K562 (cell line): ENCODE measurements around the gene ARHGAP9. TPM values are rescaled to one million over a fixed set of nuclear protein-coding genes. Genes with fewer than 3 reads are reported as not detected.

ENCODE experiments used
- ATAC-seq: fragments of 200-7000 bp; cut with Tn5 transposase; 3 replicates; pipeline ENCODE4 v1.9.1; 2020; ENCODE audit warnings: moderate library complexity
- BruUV-seq: library from RNA; stranded (reverse); fragments of 400-500 nt; replicated peaks from 2 replicates; lab custom pipeline; 2021; lab: Mats Ljungman, UMichigan
- CTCF ChIA-PET: fragments of 300-600 bp; formaldehyde crosslinking; extraction: SDS; loops from one replicate; lab custom pipeline; 2021; ENCODE audit warnings: low intra/inter-chr PET ratio; lab: Yijun Ruan, JAX
- POLR2A ChIA-PET: fragments of 300-600, 350-650 bp; sonication (Branson Sonifier 250); formaldehyde crosslinking; extraction: SDS; loops from one replicate; lab custom pipeline; 2021; ENCODE audit warnings: antibody characterized with exemption, inconsistent platforms; lab: Yijun Ruan, JAX
- DNase-seq, 4 experiments: peaks; one replicate each; pipeline versions ENCODE4 v3.0.0 to v3.0.0-alpha.2; 2011 to 2018; ENCODE audit warnings: low spot score in 3 of 4, mixed read lengths in 3 of 4; ENCODE audit errors: extremely low read depth in 1 of 4
- FAIRE-seq: peaks from 2 replicates; lab custom pipeline; 2011; peaks lifted over from hg19 to GRCh38; lab: Jason Lieb, UNC
- H2AFZ ChIP-seq: 2 replicates; pipeline ENCODE4 v1.6.0; 2011; ENCODE audit warnings: low read depth, low read length, control low read depth, inconsistent platforms
- H3K27ac ChIP-seq: fragments of 200-600 bp; 3 replicates; pipeline ENCODE4 v1.8.0; 2011; ENCODE audit warnings: low read depth, mild to moderate bottlenecking, control low read depth, inconsistent platforms, low read length, moderate library complexity, mixed read lengths; ENCODE audit errors: extremely low read depth
- H3K27me3 ChIP-seq, 2 experiments: fragments of 300-600 bp in 1 of 2; 2 replicates in 1 of 2; 3 replicates in 1 of 2; pipeline versions ENCODE4 v1.6.0 to v1.8.0; 2011; ENCODE audit warnings: inconsistent platforms in 2 of 2, low read length in 2 of 2, mild to moderate bottlenecking in 1 of 2, mixed read lengths in 1 of 2, moderate library complexity in 1 of 2; ENCODE audit not compliant: control insufficient read depth in 2 of 2, insufficient read depth in 2 of 2
- H3K36me3 ChIP-seq: fragments of 300-600 bp; 3 replicates; pipeline ENCODE4 v1.8.0; 2011; ENCODE audit warnings: mild to moderate bottlenecking, low read length, inconsistent platforms; ENCODE audit not compliant: control insufficient read depth, insufficient read depth
- H3K4me1 ChIP-seq, 2 experiments: fragments of 200-600 bp in 1 of 2; replicated peaks in 1 of 2; 2 replicates in 1 of 2; 3 replicates in 1 of 2; pipeline versions ENCODE4 v1.5.1 to v1.8.0; 2011; ENCODE audit warnings: inconsistent platforms in 2 of 2, low read length in 2 of 2, mild to moderate bottlenecking in 1 of 2, mixed read lengths in 1 of 2, moderate library complexity in 1 of 2; ENCODE audit not compliant: control insufficient read depth in 2 of 2, insufficient read depth in 2 of 2
- H3K4me2 ChIP-seq: 2 replicates; pipeline ENCODE4 v1.6.1; 2011; ENCODE audit warnings: low read length, control low read depth, inconsistent platforms, mixed read lengths; ENCODE audit not compliant: insufficient read depth
- H3K4me3 ChIP-seq: fragments of 200-600 bp; sonication (generic), shearing (Covaris generic); 2 replicates; pipeline ENCODE4 v1.5.1; 2016; ENCODE audit warnings: control low read depth, inconsistent platforms
- H3K79me2 ChIP-seq: fragments of 200-600 bp; 3 replicates; pipeline ENCODE4 v1.8.0; 2011; ENCODE audit warnings: low read length, inconsistent platforms; ENCODE audit not compliant: control insufficient read depth, insufficient read depth
- H3K9ac ChIP-seq, 2 experiments: 2 replicates each; pipeline versions ENCODE4 v1.6.0 to v1.6.1; 2011; ENCODE audit warnings: low read depth in 2 of 2, low read length in 2 of 2, control low read depth in 1 of 2, inconsistent platforms in 1 of 2, mild to moderate bottlenecking in 1 of 2, mixed read lengths in 1 of 2; ENCODE audit not compliant: insufficient read depth in 1 of 2
- H3K9me1 ChIP-seq: one replicate; pipeline ENCODE4 v1.6.0; 2011; ENCODE audit warnings: inconsistent platforms, mild to moderate bottlenecking, low read length, moderate library complexity; ENCODE audit not compliant: control insufficient read depth, insufficient read depth
- H3K9me3 ChIP-seq: replicated peaks from 2 replicates; pipeline ENCODE4 v1.5.1; 2011; ENCODE audit warnings: low read depth, low read length, inconsistent platforms; ENCODE audit not compliant: control insufficient read depth, insufficient read depth
- H4K20me1 ChIP-seq: replicated peaks from 2 replicates; pipeline ENCODE4 v1.6.1; 2011; ENCODE audit warnings: low read length, inconsistent platforms, mixed read lengths; ENCODE audit not compliant: control insufficient read depth, insufficient read depth
- ARID2 ChIP-seq: fragments of 450-650 bp; IDR thresholded peaks from 2 replicates; pipeline ENCODE4 v1.6.1; 2017; ENCODE audit warnings: antibody characterized with exemption, mild to moderate bottlenecking
- IRF1 ChIP-seq: sonication (generic); formaldehyde crosslinking; IDR thresholded peaks from 2 replicates; pipeline ENCODE4 v1.8.0; 2022; ENCODE audit warnings: missing genetic modification reagents, mild to moderate bottlenecking, borderline replicate concordance
- MAZ ChIP-seq, 2 experiments: fragments of 450-650 bp in 1 of 2; sonication (generic) in 1 of 2; formaldehyde crosslinking; IDR thresholded peaks in 1 of 2; conservative IDR thresholded peaks in 1 of 2; 2 replicates each; pipeline versions ENCODE4 v1.4.0 to v1.5.0; 2020; ENCODE audit warnings: mild to moderate bottlenecking in 1 of 2, missing genetic modification reagents in 1 of 2
- PHF20 ChIP-seq: fragments of 450-650 bp; IDR thresholded peaks from 2 replicates; pipeline ENCODE4 v1.6.1; 2018; ENCODE audit not compliant: partially characterized antibody
- PKNOX1 ChIP-seq: fragments of 450-650 bp; IDR thresholded peaks from 2 replicates; pipeline ENCODE4 v1.6.1; 2016
- POLR2B ChIP-seq: fragments of 450-650 bp; IDR thresholded peaks from 2 replicates; pipeline ENCODE4 v1.6.1; 2018; ENCODE audit warnings: low read depth; ENCODE audit not compliant: partially characterized antibody
- WGBS: fragments of 100-300 bp; shearing (Covaris generic); methylation state at CpG from one replicate; pipeline ENCODE4 v1.1.6; 2016; ENCODE audit warnings: low coverage, mixed read lengths; ENCODE audit not compliant: insufficient coverage; ENCODE audit errors: missing lambda C conversion rate; 5-methylcytosine and 5-hydroxymethylcytosine counted together
- in situ Hi-C: fragments of 300-500 bp; cut with MboI; formaldehyde crosslinking; loops from 4 replicates; pipeline ENCODE4 v1.15.0; 2018; ENCODE audit warnings: inconsistent platforms, mixed read lengths
- intact Hi-C: fragments of 100-400 bp; cut with micrococcal nuclease; formaldehyde crosslinking; loops from 2 replicates; pipeline ENCODE4 v1.14.2; 2022
- polyA plus RNA-seq, 8 experiments: library from polyadenylated mRNA; depleted of rRNA in 4 of 8; stranded (reverse) in 5 of 8; unstranded in 3 of 8; fragments of >200 nt; fragmentation: Nextera tagmentation in 2 of 8; fragmentation: Illumina TruSeq in 1 of 8; extraction: Ambion mirVana in 2 of 8; extraction: Trizol in 1 of 8; gene quantifications; 2 replicates each; pipeline versions ENCODE4 v1.2.1 to v1.2.3, GENCODE V29; 2011 to 2014; ENCODE audit warnings: inconsistent platforms in 1 of 8, missing spikeins in 1 of 8
- total RNA-seq, 7 experiments: library from RNA; depleted of rRNA in 6 of 7; stranded (reverse); fragments of >200 nt in 6 of 7; fragmentation: Illumina TruSeq in 2 of 7; extraction: Trizol in 2 of 7; gene quantifications; 2 replicates each; pipeline versions ENCODE4 v1.2.1 to v1.2.3, GENCODE V29; 2011 to 2021; ENCODE audit warnings: low replicate concordance in 1 of 7
- TF ChIP-seq, protein P1 (sequence below), 2 experiments: IDR thresholded peaks in 1 of 2; conservative IDR thresholded peaks in 1 of 2; 2 replicates each; pipeline ENCODE4 v1.6.1; 2016; ENCODE audit warnings: low read depth in 2 of 2, mild to moderate bottlenecking in 1 of 2, missing compliant biosample characterization in 1 of 2, missing genetic modification characterization in 1 of 2, moderate library complexity in 1 of 2
- TF ChIP-seq, protein P2 (sequence below), 2 experiments: fragments of 450-650 bp; IDR thresholded peaks; 2 replicates each; pipeline ENCODE4 v1.6.1; 2018; ENCODE audit warnings: mild to moderate bottlenecking in 2 of 2, low read depth in 1 of 2; ENCODE audit not compliant: partially characterized antibody in 2 of 2

ARHGAP9 gene
- total and polyA plus RNA-seq, 9 of the 15 experiments (the other 6 are each of a cell fraction or from before 2014, with no cell fraction given), result 1.5 to 10.2 (median 5.1) TPM

- H3K27me3 ChIP-seq, result no peaks in the 10 kb centered on the region
- no peak overlapping the region for H3K4me3 ChIP-seq
- DNase-seq (peak in 1 of 4 experiments; percentile 32), ATAC-seq (peak; percentile 36), FAIRE-seq (no peak)
- in situ Hi-C loops, result no loop called here
- no peak overlapping the region for H3K27ac ChIP-seq
- no peak overlapping the region for H2AFZ ChIP-seq
- intact Hi-C loops, result no loop called here
- H3K9me1 ChIP-seq, result peaks cover 3% of the 10 kb centered on the region
- peaks cover 35% of the 10 kb centered on the region for H3K79me2 ChIP-seq
- peaks cover 57% of the 10 kb centered on the region for H3K36me3 ChIP-seq
- no peak overlapping the region for H3K9ac ChIP-seq
- ChIA-PET CTCF (no interaction called here), POLR2A (interaction anchor here (0.7 to 1.1 kb wide), 2 partner anchors 25 to 28 kb away, joined by 3 to 4 read pairs; partner anchors contain the start of gene DDIT3)
- TSS peak; percentile 12 for BruUV-seq
- peaks cover 7 to 15% of the 10 kb centered on the region in 2 experiments for H3K4me1 ChIP-seq
- H3K9me3 ChIP-seq, result no peaks in the 10 kb centered on the region
- H3K4me2 ChIP-seq, result no peak overlapping the region
- 0 out of 2 replicates have a peak, but pooled peaks cover 3% of the 10 kb centered on the region for H4K20me1 ChIP-seq
- WGBS, result 93% methylated on average over 14 of the region's 15 CpGs
- TF ChIP-seq, protein P1, sequence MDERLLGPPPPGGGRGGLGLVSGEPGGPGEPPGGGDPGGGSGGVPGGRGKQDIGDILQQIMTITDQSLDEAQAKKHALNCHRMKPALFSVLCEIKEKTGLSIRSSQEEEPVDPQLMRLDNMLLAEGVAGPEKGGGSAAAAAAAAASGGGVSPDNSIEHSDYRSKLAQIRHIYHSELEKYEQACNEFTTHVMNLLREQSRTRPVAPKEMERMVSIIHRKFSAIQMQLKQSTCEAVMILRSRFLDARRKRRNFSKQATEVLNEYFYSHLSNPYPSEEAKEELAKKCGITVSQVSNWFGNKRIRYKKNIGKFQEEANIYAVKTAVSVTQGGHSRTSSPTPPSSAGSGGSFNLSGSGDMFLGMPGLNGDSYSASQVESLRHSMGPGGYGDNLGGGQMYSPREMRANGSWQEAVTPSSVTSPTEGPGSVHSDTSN (CRISPR knock-in tag; IDR thresholded peaks at IDR 0.05; ENCODE audit: low read depth), result no peak
- TF ChIP-seq, protein P1 (tag; conservative IDR thresholded peaks at IDR 0.05; ENCODE audit: low read depth), result peak; percentile 36; the same call in 1 of the 2 replicates
- TF ChIP-seq PKNOX1, result peak; percentile 48; the same call in 1 of the 2 replicates
- peak; percentile 20 for TF ChIP-seq POLR2B
- no peak for TF ChIP-seq ARID2
- TF ChIP-seq IRF1 (CRISPR knock-in tag), result no peak
- TF ChIP-seq MAZ (CRISPR knock-in tag; conservative IDR thresholded peaks at IDR 0.05 in 1 of 2, IDR thresholded peaks at IDR 0.05 in 1 of 2), result no peak
- TF ChIP-seq, protein P2, sequence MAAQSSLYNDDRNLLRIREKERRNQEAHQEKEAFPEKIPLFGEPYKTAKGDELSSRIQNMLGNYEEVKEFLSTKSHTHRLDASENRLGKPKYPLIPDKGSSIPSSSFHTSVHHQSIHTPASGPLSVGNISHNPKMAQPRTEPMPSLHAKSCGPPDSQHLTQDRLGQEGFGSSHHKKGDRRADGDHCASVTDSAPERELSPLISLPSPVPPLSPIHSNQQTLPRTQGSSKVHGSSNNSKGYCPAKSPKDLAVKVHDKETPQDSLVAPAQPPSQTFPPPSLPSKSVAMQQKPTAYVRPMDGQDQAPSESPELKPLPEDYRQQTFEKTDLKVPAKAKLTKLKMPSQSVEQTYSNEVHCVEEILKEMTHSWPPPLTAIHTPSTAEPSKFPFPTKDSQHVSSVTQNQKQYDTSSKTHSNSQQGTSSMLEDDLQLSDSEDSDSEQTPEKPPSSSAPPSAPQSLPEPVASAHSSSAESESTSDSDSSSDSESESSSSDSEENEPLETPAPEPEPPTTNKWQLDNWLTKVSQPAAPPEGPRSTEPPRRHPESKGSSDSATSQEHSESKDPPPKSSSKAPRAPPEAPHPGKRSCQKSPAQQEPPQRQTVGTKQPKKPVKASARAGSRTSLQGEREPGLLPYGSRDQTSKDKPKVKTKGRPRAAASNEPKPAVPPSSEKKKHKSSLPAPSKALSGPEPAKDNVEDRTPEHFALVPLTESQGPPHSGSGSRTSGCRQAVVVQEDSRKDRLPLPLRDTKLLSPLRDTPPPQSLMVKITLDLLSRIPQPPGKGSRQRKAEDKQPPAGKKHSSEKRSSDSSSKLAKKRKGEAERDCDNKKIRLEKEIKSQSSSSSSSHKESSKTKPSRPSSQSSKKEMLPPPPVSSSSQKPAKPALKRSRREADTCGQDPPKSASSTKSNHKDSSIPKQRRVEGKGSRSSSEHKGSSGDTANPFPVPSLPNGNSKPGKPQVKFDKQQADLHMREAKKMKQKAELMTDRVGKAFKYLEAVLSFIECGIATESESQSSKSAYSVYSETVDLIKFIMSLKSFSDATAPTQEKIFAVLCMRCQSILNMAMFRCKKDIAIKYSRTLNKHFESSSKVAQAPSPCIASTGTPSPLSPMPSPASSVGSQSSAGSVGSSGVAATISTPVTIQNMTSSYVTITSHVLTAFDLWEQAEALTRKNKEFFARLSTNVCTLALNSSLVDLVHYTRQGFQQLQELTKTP (IDR thresholded peaks at IDR 0.05; ENCODE audit: low read depth in 1 of 2, partially characterized antibody in 2 of 2), result no peak
- no peak for TF ChIP-seq PHF20
Observed at GRCh38 chr12:57491393-57492280, 12.0 kb upstream of the ARHGAP9 start.
